HEK293 (cell line): ENCODE data around the gene REST.
A peak's percentile ranks its signal among the peaks of the same experiment; 100 is the strongest.

Experiments
- AEBP2 ChIP-seq: fragments of 450-650 bp; formaldehyde crosslinking; IDR thresholded peaks from 2 replicates; pipeline ENCODE4 v1.5.1; 2016; ENCODE audit warnings: missing biosample characterization, missing genetic modification characterization, borderline replicate concordance
- KLF16 ChIP-seq: fragments of 450-650 bp; formaldehyde crosslinking; IDR thresholded peaks from 2 replicates; pipeline ENCODE4 v1.5.1; 2017; ENCODE audit warnings: missing biosample characterization, missing genetic modification characterization
- KLF7 ChIP-seq: fragments of 450-650 bp; formaldehyde crosslinking; IDR thresholded peaks from 2 replicates; pipeline ENCODE4 v1.5.1; 2016; ENCODE audit warnings: missing biosample characterization, missing genetic modification characterization, borderline replicate concordance
- SCRT1 ChIP-seq: fragments of 450-650 bp; formaldehyde crosslinking; IDR thresholded peaks from 2 replicates; pipeline ENCODE4 v1.5.1; 2016; ENCODE audit warnings: missing biosample characterization, missing genetic modification characterization, borderline replicate concordance
- SP2 ChIP-seq: fragments of 450-650 bp; formaldehyde crosslinking; IDR thresholded peaks from 2 replicates; pipeline ENCODE4 v1.5.1; 2016; ENCODE audit warnings: missing biosample characterization, missing genetic modification characterization
- TCF7L2 ChIP-seq: IDR thresholded peaks from 2 replicates; pipeline ENCODE4 v1.6.1; 2011; ENCODE audit warnings: low read depth, mild to moderate bottlenecking, inconsistent platforms, low read length, moderate library complexity, borderline replicate concordance
- TRIM28 ChIP-seq: IDR thresholded peaks from 2 replicates; pipeline ENCODE4 v1.6.1; 2011; ENCODE audit warnings: low read length, control low read depth, borderline replicate concordance
- ZBTB17 ChIP-seq: fragments of 450-650 bp; formaldehyde crosslinking; IDR thresholded peaks from 2 replicates; pipeline ENCODE4 v1.5.1; 2016; ENCODE audit warnings: missing biosample characterization, missing genetic modification characterization
- ZFP37 ChIP-seq: fragments of 450-650 bp; formaldehyde crosslinking; IDR thresholded peaks from 2 replicates; pipeline ENCODE4 v1.5.1; 2016; ENCODE audit warnings: missing biosample characterization, missing genetic modification characterization
- ZIC2 ChIP-seq: fragments of 450-650 bp; formaldehyde crosslinking; IDR thresholded peaks from 2 replicates; pipeline ENCODE4 v1.5.1; 2016; ENCODE audit warnings: missing biosample characterization, missing genetic modification characterization
- ZNF148 ChIP-seq: fragments of 450-650 bp; formaldehyde crosslinking; IDR thresholded peaks from 2 replicates; pipeline ENCODE4 v1.5.0; 2017; ENCODE audit warnings: missing biosample characterization, missing genetic modification characterization, borderline replicate concordance
- ZNF341 ChIP-seq: fragments of 450-650 bp; formaldehyde crosslinking; IDR thresholded peaks from 2 replicates; pipeline ENCODE4; 2016; ENCODE audit warnings: low read depth, missing biosample characterization, missing genetic modification characterization
- ZNF362 ChIP-seq: fragments of 450-650 bp; formaldehyde crosslinking; IDR thresholded peaks from 2 replicates; pipeline ENCODE4 v1.5.1; 2016; ENCODE audit warnings: missing biosample characterization, missing genetic modification characterization
- ZNF416 ChIP-seq: fragments of 450-650 bp; formaldehyde crosslinking; IDR thresholded peaks from 2 replicates; pipeline ENCODE4 v1.5.1; 2016; ENCODE audit warnings: missing biosample characterization, missing genetic modification characterization
- ZNF426 ChIP-seq: fragments of 450-650 bp; formaldehyde crosslinking; IDR thresholded peaks from 2 replicates; pipeline ENCODE4 v1.5.1; 2017; ENCODE audit warnings: missing biosample characterization, missing genetic modification characterization, mild to moderate bottlenecking, inconsistent platforms, moderate library complexity
- ZNF510 ChIP-seq: fragments of 450-650 bp; formaldehyde crosslinking; IDR thresholded peaks from 2 replicates; pipeline ENCODE4 v1.5.1; 2018; ENCODE audit warnings: mild to moderate bottlenecking, missing genetic modification characterization, missing biosample characterization; ENCODE audit not compliant: insufficient replicate concordance
- ZNF624 ChIP-seq: fragments of 450-650 bp; formaldehyde crosslinking; IDR thresholded peaks from 2 replicates; pipeline ENCODE4 v1.5.1; 2017; ENCODE audit warnings: missing biosample characterization, missing genetic modification characterization
- ZNF664 ChIP-seq: fragments of 450-650 bp; formaldehyde crosslinking; IDR thresholded peaks from 2 replicates; pipeline ENCODE4 v1.5.1; 2016; ENCODE audit warnings: missing biosample characterization, missing genetic modification characterization
- ZNF837 ChIP-seq: fragments of 450-650 bp; formaldehyde crosslinking; IDR thresholded peaks from 2 replicates; pipeline ENCODE4 v1.5.1; 2016; ENCODE audit warnings: missing biosample characterization, missing genetic modification characterization
- ZSCAN30 ChIP-seq: fragments of 450-650 bp; IDR thresholded peaks from 2 replicates; pipeline ENCODE4 v1.5.1; 2018; ENCODE audit warnings: missing biosample characterization, mild to moderate bottlenecking, missing genetic modification characterization, moderate library complexity
- TF ChIP-seq, protein P1 (sequence below): fragments of 450-650 bp; formaldehyde crosslinking; IDR thresholded peaks from 2 replicates; pipeline ENCODE4 v1.5.1; 2016; ENCODE audit warnings: missing biosample characterization, missing genetic modification characterization
- TF ChIP-seq, protein P2 (sequence below): fragments of 450-650 bp; formaldehyde crosslinking; IDR thresholded peaks from 2 replicates; pipeline ENCODE4 v1.5.1; 2017; ENCODE audit warnings: missing biosample characterization, missing genetic modification characterization
- TF ChIP-seq, protein P3 (sequence below): fragments of 450-650 bp; formaldehyde crosslinking; IDR thresholded peaks from 2 replicates; pipeline ENCODE4 v1.5.1; 2017; ENCODE audit warnings: missing biosample characterization, mild to moderate bottlenecking, missing genetic modification characterization, moderate library complexity
- TF ChIP-seq, protein P4 (sequence below): fragments of 450-650 bp; formaldehyde crosslinking; IDR thresholded peaks from 2 replicates; pipeline ENCODE4 v1.5.1; 2016; ENCODE audit warnings: missing biosample characterization, missing genetic modification characterization
- TF ChIP-seq, protein P5 (sequence below): fragments of 450-650 bp; formaldehyde crosslinking; IDR thresholded peaks from 2 replicates; pipeline ENCODE4 v1.5.1; 2016; ENCODE audit warnings: missing biosample characterization, missing genetic modification characterization

REST gene

DNA sequence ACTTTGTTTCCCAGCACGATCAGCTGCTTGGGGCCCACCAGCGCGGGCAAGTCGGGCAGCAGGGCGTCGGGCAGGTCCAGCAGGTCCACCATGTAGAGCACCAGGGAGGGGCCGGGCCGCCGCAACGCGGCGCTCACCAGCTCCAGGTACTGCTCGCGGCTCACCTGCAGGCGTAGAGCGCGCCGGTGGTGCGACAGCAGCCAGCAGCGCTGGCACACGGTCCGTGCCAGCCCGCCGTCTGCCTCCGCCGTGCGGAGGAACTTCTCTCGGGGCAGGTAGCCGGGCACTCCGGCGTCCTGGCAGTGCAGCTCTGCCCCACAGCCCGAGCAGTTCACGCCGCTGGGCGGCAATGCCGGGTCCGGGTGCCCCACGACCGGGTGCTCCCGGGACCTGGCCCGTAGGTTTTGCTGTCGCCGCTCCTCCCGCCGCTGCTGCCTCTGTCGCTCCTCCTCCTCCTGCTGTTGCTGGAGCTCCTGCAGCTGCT, 69.2 kb downstream of the REST start (continued):
- TF ChIP-seq SP2 (tag by site-specific recombination) (no peak), ZNF148 (no peak), KLF7 (tag by site-specific recombination) (no peak), ZBTB17 (tag by site-specific recombination) (no peak), TRIM28 (no peak), ZNF664 (no peak), KLF16 (tag by site-specific recombination) (no peak), ZNF426 (no peak), ZNF837 (no peak), SCRT1 (tag by site-specific recombination) (no peak), ZNF362 (tag by site-specific recombination) (no peak), AEBP2 (tag by site-specific recombination) (no peak), ZSCAN30 (tag by site-specific recombination) (no peak), ZIC2 (tag by site-specific recombination) (peak; percentile 56; the same call in 1 of the 2 replicates), ZNF341 (tag by site-specific recombination) (peak; percentile 96), ZNF416 (no peak), ZFP37 (tag by site-specific recombination) (0 out of 2 replicates have a peak, but pooled peaks have one; percentile 26), ZNF510 (tag by site-specific recombination) (no peak), ZNF624 (no peak), TCF7L2 (no peak)
- TF ChIP-seq, protein P1, sequence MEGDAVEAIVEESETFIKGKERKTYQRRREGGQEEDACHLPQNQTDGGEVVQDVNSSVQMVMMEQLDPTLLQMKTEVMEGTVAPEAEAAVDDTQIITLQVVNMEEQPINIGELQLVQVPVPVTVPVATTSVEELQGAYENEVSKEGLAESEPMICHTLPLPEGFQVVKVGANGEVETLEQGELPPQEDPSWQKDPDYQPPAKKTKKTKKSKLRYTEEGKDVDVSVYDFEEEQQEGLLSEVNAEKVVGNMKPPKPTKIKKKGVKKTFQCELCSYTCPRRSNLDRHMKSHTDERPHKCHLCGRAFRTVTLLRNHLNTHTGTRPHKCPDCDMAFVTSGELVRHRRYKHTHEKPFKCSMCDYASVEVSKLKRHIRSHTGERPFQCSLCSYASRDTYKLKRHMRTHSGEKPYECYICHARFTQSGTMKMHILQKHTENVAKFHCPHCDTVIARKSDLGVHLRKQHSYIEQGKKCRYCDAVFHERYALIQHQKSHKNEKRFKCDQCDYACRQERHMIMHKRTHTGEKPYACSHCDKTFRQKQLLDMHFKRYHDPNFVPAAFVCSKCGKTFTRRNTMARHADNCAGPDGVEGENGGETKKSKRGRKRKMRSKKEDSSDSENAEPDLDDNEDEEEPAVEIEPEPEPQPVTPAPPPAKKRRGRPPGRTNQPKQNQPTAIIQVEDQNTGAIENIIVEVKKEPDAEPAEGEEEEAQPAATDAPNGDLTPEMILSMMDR (tag by site-specific recombination) = peak; percentile 50
- TF ChIP-seq, protein P2, sequence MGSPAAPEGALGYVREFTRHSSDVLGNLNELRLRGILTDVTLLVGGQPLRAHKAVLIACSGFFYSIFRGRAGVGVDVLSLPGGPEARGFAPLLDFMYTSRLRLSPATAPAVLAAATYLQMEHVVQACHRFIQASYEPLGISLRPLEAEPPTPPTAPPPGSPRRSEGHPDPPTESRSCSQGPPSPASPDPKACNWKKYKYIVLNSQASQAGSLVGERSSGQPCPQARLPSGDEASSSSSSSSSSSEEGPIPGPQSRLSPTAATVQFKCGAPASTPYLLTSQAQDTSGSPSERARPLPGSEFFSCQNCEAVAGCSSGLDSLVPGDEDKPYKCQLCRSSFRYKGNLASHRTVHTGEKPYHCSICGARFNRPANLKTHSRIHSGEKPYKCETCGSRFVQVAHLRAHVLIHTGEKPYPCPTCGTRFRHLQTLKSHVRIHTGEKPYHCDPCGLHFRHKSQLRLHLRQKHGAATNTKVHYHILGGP (tag by site-specific recombination) = no peak
- TF ChIP-seq, protein P3, sequence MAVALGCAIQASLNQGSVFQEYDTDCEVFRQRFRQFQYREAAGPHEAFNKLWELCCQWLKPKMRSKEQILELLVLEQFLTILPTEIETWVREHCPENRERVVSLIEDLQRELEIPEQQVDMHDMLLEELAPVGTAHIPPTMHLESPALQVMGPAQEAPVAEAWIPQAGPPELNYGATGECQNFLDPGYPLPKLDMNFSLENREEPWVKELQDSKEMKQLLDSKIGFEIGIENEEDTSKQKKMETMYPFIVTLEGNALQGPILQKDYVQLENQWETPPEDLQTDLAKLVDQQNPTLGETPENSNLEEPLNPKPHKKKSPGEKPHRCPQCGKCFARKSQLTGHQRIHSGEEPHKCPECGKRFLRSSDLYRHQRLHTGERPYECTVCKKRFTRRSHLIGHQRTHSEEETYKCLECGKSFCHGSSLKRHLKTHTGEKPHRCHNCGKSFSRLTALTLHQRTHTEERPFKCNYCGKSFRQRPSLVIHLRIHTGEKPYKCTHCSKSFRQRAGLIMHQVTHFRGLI = no peak
- TF ChIP-seq, protein P4, sequence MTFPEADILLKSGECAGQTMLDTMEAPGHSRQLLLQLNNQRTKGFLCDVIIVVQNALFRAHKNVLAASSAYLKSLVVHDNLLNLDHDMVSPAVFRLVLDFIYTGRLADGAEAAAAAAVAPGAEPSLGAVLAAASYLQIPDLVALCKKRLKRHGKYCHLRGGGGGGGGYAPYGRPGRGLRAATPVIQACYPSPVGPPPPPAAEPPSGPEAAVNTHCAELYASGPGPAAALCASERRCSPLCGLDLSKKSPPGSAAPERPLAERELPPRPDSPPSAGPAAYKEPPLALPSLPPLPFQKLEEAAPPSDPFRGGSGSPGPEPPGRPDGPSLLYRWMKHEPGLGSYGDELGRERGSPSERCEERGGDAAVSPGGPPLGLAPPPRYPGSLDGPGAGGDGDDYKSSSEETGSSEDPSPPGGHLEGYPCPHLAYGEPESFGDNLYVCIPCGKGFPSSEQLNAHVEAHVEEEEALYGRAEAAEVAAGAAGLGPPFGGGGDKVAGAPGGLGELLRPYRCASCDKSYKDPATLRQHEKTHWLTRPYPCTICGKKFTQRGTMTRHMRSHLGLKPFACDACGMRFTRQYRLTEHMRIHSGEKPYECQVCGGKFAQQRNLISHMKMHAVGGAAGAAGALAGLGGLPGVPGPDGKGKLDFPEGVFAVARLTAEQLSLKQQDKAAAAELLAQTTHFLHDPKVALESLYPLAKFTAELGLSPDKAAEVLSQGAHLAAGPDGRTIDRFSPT (tag by site-specific recombination) = peak; percentile 47
- TF ChIP-seq, protein P5, sequence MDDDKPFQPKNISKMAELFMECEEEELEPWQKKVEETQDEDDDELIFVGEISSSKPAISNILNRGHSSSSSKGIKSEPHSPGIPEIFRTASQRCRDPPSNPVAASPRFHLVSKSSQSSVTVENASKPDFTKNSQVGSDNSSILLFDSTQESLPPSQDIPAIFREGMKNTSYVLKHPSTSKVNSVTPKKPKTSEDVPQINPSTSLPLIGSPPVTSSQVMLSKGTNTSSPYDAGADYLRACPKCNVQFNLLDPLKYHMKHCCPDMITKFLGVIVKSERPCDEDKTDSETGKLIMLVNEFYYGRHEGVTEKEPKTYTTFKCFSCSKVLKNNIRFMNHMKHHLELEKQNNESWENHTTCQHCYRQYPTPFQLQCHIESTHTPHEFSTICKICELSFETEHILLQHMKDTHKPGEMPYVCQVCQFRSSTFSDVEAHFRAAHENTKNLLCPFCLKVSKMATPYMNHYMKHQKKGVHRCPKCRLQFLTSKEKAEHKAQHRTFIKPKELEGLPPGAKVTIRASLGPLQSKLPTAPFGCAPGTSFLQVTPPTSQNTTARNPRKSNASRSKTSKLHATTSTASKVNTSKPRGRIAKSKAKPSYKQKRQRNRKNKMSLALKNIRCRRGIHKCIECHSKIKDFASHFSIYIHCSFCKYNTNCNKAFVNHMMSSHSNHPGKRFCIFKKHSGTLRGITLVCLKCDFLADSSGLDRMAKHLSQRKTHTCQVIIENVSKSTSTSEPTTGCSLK (tag by site-specific recombination) = no peak
